ENCODE data around the gene E2F7.

Gene E2F7

GRCh38 chr12:77049767-77050353 lies 15.5 kb downstream of the E2F7 start:
- no peak overlapping the region for H3K27ac ChIP-seq
- no peaks in the 10 kb centered on the region for H3K9me3 ChIP-seq (ENCODE audit: severe bottlenecking)
- H3K27me3 ChIP-seq (ENCODE audit: insufficient read depth, low read depth, severe bottlenecking): no peaks in the 10 kb centered on the region
- peaks cover 88% of the 10 kb centered on the region for H3K36me3 ChIP-seq
- peak; percentile 63 for TF ChIP-seq CTCF (IDR thresholded peaks at IDR 0.05; ENCODE audit: low read depth, low read length)
- peak; percentile 25 for DNase-seq
- no peak overlapping the region for H3K4me3 ChIP-seq (ENCODE audit: low read depth, low read length)

- Histone ChIP-seq H3K27ac (no peak overlapping the region), H3K9me3 (ENCODE audit: severe bottlenecking) (no peaks in the 10 kb centered on the region), H3K4me3 (ENCODE audit: low read depth, low read length) (no peak overlapping the region), H3K36me3 (peaks cover 94% of the 10 kb centered on the region), H3K27me3 (ENCODE audit: insufficient read depth, low read depth, severe bottlenecking) (no peaks in the 10 kb centered on the region)
- no peak for TF ChIP-seq CTCF (IDR thresholded peaks at IDR 0.05; ENCODE audit: low read depth, low read length)
- DNase-seq: no peak
These were observed 17.8 kb downstream of the E2F7 start for GRCh38 chr12:77047341-77048109.

- Histone ChIP-seq H3K27me3 (ENCODE audit: insufficient read depth, low read depth, severe bottlenecking) (no peaks in the 10 kb centered on the region), H3K36me3 (peaks cover 97% of the 10 kb centered on the region), H3K9me3 (ENCODE audit: severe bottlenecking) (no peaks in the 10 kb centered on the region), H3K4me3 (ENCODE audit: low read depth, low read length) (no peak overlapping the region), H3K27ac (no peak overlapping the region)
- TF ChIP-seq CTCF (IDR thresholded peaks at IDR 0.05; ENCODE audit: low read depth, low read length): no peak
- no peak for DNase-seq
These were observed 18.9 kb downstream of the E2F7 start for GRCh38 chr12:77046468-77046867.

- H3K27ac ChIP-seq: no peak overlapping the region
- no peak for DNase-seq
- TF ChIP-seq CTCF (IDR thresholded peaks at IDR 0.05; ENCODE audit: low read depth, low read length): no peak
- H3K36me3 ChIP-seq: peaks cover 100% of the 10 kb centered on the region
- no peak overlapping the region for H3K4me3 ChIP-seq (ENCODE audit: low read depth, low read length)
- H3K9me3 ChIP-seq (ENCODE audit: severe bottlenecking): no peaks in the 10 kb centered on the region
- H3K27me3 ChIP-seq (ENCODE audit: insufficient read depth, low read depth, severe bottlenecking): no peaks in the 10 kb centered on the region
These were observed 20.2 kb downstream of the E2F7 start for GRCh38 chr12:77045183-77045582.

- no peaks in the 10 kb centered on the region for H3K9me3 ChIP-seq (ENCODE audit: severe bottlenecking)
These were observed 20.6 kb downstream of the E2F7 start for GRCh38 chr12:77044721-77045120.

More at GRCh38 chr12:77044721-77045120, 20.6 kb downstream of the E2F7 start:
- no peak for DNase-seq
- H3K4me3 ChIP-seq (ENCODE audit: low read depth, low read length): no peak overlapping the region
- H3K27me3 ChIP-seq (ENCODE audit: insufficient read depth, low read depth, severe bottlenecking): no peaks in the 10 kb centered on the region
- H3K36me3 ChIP-seq: peaks cover 100% of the 10 kb centered on the region
- TF ChIP-seq CTCF (IDR thresholded peaks at IDR 0.05; ENCODE audit: low read depth, low read length): no peak
- no peak overlapping the region for H3K27ac ChIP-seq
